SKM-1 treated with dmso at 0.1 percent for 144 hours (cell line): ENCODE measurements around the gene CDH5.

ENCODE experiments used
- DNase-seq: peaks from one replicate; lab custom pipeline; 2025; ENCODE audit not compliant: unreplicated experiment; lab: John Stamatoyannopoulos, UW

Gene CDH5

GRCh38 chr16:66372078-66372897, 5.8 kb downstream of the CDH5 start:
- DNase-seq, result no peak

DNA sequence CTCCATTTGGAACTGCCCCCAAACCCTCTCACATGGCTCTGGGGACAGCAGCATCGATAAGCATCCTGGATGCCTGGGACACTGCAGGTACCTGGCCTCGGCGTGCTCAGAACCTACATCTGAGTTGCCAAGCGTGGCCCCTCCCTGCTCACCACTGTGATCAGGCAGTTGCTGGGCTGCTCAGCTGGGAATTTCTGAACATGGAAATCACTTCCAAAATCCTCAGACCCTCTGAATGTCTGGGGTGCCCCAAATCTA, 6.3 kb downstream of the CDH5 start:
- DNase-seq, result no peak

DNA sequence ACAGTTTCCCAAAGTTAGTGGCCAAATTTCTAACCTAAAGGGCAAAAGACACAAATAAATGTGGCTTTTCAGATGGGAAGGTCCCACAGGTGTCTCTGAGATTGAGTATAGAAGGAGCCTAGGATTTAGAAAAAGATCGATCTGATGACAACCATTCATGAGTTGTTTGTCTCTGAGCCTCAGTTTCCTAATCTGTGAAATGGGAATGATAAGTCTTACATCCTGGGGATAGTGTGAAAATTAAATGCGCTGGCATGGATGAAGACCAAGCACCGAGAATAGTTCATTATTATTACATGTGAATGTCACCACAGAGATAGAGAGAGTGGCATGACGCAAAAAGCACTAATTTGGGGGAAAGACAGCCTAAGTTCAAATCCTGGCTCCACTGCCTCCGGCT, 7.2 kb downstream of the CDH5 start:
- DNase-seq, result no peak

DNA sequence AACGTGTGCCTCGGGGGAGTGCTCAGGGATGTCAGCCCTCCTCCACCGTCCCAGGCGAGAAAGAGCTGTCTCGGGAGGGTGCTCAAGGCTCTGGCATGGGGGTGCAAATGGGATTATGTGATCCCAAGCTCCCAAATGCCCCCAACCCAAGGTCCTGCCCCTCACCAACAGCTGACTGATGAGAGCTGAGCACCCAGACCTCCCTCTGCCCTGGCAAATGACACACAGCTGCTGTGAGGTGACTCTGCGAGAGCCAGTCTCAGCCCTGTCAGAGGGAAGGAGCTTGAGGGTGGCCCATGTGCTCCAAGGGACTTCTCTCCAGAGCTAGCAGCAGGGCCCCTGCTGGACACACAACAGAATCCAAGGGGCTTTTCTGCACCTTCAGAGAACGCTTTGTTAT, 7.7 kb downstream of the CDH5 start:
- DNase-seq, result no peak

- DNase-seq, result no peak
These were observed 9.0 kb downstream of the CDH5 start for GRCh38 chr16:66375451-66375850.

GRCh38 chr16:66376114-66376513, 9.6 kb downstream of the CDH5 start:
- DNase-seq, result no peak

DNA sequence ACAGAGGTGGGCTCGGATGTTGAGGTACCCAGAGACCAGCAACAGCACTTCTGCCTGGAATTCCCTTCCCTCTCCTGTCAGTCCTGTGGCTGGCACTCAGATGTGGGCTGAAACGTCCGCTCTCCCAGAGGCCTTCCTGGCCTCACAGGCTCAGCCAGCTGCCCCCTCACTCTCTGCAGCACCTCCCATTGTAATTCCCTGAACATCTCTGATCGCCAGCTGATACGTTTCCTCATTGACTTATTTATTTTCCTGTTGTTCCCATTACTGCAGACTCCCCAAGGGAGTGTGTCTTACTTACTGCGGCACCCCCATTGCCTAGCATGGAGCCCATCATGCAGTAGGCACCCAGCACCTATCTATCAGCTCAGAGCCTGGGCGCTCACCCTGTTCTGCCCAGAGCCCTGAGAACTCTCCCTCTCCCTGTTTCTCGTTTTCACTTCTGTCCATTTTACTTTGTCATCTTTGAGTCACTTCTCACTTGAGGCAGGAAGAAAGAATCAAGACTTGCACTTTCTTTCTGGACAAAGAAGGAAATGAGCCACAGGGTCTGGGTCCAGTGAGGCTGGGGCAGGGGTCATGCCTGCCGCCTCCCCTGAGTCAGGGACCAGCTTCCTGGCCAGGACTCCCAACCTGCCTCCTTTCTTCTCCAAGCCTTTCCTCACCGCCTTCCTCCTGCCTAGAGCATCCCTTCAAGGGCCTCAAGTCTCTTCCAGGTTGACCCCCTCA, 10.2 kb downstream of the CDH5 start:
- DNase-seq, result no peak

- no peak for DNase-seq
These were observed 10.8 kb downstream of the CDH5 start for GRCh38 chr16:66377324-66377723.

DNA sequence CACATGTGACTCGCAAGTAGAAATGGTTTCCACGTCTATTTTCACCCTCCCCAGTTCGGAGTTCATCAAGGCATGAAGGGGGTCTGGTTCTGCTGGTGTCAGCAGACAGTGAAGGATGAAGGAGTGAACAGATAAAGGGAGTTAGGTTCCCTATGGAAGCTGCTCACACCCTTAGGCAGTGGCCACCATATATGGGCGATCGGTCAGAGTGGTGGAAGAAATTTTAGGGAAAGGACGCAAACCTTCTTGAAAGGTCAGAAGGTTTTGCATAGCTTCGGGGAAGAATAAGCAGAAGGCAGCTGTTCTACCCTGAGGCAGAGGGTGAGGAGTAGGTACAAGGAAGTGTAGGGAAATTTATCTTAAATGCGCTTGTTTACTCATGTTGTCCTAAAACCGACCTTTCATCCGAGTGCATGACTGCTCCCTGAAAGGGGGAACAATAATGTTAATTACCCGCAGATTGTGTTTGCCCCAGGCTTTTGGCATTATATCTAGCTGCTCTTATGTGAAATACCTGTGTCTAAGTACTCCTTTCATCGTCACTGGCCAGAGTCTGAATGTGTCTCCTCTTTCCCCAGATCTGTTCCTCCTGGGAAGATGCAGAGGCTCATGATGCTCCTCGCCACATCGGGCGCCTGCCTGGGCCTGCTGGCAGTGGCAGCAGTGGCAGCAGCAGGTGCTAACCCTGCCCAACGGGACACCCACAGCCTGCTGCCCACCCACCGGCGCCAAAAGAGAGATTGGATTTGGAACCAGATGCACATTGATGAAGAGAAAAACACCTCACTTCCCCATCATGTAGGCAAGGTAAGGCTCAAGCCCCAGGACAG, 12.5 kb downstream of the CDH5 start:
- no peak for DNase-seq

GRCh38 chr16:66379571-66379941, 13.1 kb downstream of the CDH5 start:
- DNase-seq, result no peak

DNA sequence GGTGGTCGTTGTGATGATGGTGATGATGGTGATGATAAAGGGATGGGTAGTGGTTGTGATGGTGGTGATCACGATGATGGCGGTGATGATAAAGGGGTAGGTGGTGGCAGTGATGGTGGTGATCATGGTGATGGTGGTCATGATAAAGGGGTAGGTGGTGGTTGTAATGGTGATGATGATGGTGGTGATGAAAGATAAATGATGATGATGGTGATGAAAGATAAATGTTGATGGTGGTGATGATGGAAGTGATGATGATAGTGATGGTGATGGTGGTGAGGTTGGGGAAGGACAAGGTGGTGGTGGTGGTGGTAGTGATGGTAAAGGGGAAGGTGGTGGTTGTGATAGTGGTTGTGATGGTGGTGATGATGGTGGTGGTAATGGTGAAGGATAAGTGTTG, 13.9 kb downstream of the CDH5 start:
- DNase-seq, result no peak

GRCh38 chr16:66381585-66382170, 15.2 kb downstream of the CDH5 start:
- no peak for DNase-seq

DNA sequence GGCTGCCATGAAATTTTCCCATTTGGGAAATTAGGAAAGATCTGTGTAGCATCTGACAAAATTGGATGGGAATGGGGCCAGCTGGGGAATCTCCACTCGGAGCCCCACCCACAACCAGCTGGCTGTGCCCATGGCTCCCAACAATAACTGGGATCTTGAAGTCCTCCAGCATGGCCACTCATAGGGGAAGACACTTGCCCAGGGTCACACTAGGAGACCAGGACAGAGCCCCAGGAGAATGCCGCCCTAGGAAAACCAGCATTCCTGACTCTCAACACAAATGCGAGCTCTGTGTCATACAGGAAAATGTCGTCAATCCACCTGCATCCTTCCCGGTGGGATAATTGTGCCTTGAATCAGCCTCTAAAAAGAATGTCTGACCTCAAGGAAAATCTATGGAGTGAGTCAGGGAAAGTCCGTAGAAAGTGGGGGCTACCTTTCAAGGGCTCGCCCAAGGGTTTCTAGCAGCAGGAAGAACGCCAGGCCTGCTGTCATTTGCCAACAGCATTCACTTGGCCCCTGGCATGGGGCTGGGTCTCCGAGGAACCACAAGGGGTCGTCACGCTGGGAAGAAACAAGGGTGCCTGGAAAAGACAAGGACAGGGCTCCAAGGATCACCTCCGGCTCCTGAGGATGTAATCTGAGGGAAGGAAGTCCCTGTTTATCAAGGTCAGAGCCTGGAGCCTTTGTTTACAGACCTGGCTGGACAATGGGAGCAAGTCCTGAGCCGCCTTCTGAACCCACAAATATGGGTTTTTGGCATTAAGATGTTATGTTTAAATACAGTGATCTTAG, 15.9 kb downstream of the CDH5 start:
- no peak for DNase-seq

DNA sequence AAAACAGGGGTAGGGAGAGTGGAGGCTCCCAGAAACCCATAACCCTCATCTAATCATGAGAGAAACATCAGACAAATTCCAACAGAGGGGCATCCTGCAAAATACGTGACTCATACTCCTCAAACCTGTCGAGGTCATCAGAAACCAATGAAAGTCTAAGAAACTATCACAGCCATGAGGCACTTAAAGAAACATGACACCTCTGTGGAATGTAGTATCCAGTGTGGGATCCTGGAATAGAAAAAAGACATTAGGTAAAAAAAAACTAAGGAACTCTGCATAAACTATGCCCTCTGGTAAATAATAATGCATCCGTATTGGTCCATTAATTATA, 16.4 kb downstream of the CDH5 start:
- no peak for DNase-seq

DNA sequence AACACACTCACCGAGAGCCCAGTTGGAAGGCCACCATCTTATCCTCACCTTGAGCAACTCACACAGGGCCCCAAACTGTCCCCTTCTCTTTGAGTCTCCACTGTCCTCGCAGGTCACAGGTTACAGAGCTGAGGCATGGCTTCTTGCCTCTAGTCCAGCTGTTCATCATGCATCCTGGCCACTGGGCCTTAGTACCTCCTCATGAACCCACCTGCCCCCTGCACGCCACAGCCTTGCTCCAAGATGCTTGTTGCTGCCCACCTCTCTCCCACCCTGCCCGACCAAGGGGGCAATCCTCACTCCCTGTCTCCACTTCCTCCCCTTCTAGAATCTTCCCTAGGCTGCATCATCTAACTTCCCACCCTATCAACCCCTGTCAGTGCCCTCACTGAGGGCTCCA, 17.1 kb downstream of the CDH5 start:
- DNase-seq, result no peak

DNA sequence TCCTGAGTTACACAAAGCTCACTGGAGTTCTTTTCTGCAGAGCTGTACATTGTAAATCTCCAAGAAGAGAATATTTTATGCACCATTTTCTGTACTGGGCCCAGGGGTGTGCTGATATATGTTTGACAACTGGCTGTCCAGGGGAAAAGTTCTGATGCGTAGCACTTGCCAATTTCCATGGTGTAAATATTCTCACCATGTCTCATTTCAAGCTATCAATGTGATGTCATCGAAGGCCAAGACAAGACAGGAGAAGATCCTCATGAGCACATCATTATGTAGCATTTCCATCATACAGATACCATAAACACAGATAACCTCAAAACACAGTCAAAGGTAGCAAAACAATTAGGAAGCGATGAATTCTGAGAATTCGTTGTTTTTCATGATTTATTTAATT, 18.9 kb downstream of the CDH5 start:
- DNase-seq, result no peak

GRCh38 chr16:66386629-66387622, 20.4 kb downstream of the CDH5 start:
- no peak for DNase-seq

- DNase-seq, result no peak
These were observed 21.4 kb downstream of the CDH5 start for GRCh38 chr16:66387817-66388332.

DNA sequence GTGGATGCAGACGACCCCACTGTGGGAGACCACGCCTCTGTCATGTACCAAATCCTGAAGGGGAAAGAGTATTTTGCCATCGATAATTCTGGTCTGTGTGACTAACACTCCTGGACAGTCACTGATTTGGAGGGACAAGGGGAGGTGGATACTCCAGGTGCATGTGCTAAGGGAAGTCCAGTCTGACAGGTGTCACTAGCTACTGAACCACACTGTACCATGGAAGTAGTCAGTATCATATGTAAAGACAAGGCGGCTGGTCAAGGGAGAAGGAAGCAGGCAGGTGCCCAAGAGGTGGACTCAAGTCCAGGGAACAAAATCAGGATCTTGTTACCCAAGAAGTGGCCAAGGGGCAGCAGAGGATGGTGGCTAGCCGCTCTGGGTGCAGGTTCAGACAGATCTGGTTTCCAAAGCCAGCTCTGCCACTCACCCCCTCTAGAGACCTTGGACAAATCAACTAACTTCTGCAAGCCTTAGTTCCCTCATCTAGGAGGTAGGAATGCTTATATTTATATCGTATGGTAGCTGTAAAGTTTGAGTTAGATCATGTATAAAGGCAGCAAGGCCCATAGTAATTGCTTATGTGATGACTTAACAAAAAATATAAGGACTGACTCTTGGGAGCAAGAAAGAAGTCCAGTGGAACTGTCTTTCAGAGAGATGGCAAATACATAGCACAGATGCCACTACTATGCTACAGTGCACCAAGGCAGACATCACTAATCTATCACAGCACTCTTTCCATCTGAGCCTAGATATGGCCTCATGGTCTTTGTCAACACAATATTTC, 22.1 kb downstream of the CDH5 start:
- DNase-seq, result no peak
